CD1c-positive myeloid dendritic cell (primary cell): ENCODE data around the gene TRIM47.
"Not testable (repeated sequence)": the region's sequence is repeated elsewhere in the genome, so short reads cannot be mapped to it uniquely, and the experiment has no call there.

Experiments
- DNase-seq: peaks from one replicate; pipeline ENCODE4 v3.0.0-alpha.2; 2016; ENCODE audit errors: extremely low spot score

The TRIM47 gene

DNA sequence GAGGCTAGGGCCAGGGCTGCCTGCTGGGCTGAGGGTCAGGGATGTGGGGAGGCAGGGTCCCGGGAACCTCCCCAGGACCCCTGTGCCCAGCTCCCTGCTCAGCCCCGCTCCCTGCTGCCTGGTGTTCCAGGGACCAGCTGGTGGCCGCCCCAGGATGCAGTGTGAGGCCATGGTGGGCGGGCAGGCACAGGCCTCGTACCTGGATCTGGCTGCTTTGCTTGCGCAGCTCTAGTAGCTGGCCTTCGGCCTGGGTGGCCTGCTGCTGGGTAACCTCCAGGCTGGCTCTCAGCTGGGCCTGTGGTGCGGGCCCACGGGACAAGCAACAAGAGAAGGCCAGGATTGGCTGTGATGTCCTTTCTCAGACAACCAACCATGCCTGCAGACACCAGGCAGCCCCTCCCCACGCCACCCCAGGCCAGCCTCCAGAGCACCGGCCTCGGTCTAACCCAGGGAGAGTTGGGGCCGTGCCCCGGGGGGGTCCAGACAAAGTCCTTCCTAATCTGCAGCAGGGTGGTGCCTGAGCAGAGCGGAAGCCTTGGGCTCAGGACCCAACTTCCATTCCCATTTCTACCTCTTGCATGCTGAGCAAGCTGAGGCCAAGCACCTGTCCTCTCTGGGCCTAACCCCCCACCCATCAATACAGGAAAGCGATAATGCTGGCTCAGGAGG, 14.3 kb upstream of the TRIM47 start:
- DNase-seq, result no peak

DNA sequence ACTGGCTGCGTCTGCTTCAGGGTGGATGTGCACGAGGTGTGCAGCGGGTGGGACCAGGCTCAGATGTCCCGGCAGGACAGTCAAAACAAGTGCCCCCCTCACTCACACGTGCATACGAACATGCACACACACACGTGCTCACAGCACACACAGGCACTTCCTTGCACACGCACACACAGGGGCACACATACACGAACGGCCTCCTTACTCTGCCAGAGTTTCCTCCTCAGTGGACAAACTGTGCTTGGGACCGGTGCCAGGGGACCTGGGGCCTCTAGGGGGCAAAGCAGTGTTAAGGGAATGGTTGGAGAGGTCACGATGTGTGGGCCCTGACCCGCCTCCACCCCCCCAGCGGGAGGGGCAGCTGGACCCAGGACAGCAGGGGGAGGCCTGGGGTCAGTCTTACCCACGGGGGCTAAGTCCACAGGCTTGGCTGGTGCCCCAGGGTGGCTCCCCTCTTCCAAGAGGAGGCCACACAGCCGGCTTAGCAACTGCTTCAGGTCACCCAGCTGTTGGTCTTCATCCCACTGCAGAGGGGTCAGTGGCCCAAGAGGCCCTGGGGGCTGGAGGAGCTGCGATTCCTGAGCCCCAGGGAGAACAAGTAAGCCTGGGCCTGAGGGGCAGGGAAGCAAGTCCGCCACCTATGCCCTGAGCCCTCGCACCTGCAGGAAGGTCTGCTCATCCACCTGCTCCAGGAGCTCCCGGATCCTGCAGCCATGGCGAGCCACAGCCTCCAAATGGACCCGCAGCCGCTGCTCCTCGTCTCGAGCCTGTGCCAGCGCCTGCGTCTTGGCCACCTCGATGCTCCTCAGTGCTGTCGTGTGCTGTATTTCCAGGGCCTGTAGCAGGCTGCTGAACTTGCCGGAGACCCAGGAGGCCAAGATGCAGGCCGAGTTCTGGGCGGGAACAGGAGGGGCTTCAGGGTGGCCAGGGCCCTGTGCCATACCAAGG, 13.5 kb upstream of the TRIM47 start:
- DNase-seq, result no peak

DNA sequence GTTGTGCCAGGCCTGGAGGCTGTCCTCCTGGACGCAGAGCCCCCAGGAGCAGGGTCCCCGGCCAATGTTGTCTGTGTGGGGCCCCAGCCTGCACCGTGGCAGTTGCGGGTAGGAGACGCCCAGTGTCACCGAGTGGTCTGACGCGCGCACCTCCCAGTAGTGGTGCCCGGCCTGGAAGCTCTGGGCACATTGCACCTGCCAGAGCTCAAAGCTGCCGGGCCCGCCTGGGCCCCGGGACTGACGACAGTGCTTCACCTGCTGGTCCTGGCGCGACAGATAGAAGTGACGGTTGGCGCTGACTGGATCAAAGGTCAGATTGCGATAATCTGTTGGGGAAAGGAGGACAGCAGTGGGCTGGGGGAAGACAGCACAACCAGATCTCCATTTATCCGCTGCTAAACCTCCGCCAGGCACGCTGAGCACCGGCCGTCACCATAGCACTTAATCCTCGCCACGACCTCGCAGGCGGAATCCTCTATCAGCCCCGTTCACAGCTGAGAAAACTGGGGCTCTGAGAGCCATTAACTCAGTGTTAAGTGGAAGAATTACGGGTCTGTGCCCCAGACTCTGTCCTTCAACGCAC, 12.7 kb upstream of the TRIM47 start:
- no peak for DNase-seq

DNA sequence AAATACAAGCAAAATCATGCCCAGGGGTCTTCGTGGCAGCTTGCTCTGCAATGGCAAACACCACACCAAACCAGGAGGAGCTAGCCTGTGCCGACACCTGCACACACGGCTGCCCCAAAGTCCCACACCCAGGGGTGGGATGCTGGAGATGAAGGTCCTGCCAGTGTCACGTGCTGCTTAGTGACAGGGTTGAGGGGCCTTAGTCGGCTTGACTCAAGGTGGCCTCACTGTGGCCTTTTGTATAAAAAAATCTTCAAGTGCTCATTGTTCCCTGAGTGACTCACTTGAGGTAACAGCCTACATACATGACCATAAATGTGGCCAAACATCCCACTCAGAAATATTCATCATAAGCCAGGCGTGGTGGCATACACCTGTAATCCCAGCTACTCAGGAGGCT, 11.1 kb upstream of the TRIM47 start:
- DNase-seq, result no peak

DNA sequence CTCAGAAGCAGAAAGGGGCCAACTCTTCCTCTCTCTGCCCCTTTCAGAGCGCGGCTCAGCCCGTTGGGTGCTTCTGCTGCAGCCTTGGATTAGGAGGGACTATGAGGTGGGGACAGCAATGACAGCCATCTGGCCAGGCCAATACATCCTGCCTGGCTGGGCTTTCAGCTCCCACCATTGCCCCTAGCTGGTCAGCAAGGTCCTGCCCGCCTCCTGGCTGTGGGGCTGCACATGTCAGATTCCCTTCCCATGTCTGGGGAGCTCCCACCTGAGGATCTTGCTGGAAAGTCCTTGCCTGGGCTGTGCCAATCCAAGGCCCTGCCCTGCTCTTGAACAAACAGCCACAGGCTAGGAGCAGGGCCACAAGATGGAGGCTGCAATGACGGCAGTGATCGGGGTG, 10.1 kb upstream of the TRIM47 start:
- DNase-seq, result no peak

DNA sequence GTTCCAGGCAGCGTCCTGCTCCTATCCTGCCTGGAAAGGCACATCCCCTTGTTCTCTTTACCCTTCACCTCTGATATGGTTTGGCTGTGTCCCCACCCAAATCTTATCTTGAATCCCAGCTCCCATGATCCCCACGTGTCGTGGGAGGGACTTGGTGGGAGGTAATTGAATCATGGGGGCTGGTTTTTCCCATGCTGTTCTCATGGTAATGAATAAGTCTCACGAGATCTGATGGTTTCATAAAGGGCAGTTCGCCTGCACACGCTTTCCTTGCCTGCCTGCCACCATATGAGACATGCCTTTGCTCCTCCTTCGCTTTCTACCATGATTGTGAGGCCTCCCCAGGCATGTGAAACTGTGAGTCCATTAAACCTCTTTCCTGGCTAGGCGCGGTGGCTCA, 7.5 kb upstream of the TRIM47 start:
- not testable (repeated sequence) for DNase-seq

DNA sequence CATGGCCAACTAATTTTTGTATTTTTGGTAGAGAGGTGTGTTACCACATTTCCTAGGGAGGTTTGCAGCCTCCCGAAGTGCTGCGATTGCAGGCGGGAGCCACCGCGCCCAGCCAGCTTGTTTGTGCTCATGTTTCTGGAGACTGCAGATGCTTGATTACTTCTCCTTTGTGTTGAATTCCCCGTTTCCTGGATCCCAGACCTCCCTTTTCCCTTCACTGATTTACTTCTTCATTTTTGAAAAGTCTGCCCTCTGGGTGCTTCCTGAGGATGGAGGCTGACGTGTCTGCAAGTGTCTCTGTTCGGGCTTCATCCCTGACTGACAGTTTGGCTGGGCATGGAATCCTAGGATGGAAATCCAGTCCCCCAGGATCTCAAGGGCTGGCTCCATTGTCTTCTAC, 7.0 kb upstream of the TRIM47 start:
- peak; percentile 32 for DNase-seq

DNA sequence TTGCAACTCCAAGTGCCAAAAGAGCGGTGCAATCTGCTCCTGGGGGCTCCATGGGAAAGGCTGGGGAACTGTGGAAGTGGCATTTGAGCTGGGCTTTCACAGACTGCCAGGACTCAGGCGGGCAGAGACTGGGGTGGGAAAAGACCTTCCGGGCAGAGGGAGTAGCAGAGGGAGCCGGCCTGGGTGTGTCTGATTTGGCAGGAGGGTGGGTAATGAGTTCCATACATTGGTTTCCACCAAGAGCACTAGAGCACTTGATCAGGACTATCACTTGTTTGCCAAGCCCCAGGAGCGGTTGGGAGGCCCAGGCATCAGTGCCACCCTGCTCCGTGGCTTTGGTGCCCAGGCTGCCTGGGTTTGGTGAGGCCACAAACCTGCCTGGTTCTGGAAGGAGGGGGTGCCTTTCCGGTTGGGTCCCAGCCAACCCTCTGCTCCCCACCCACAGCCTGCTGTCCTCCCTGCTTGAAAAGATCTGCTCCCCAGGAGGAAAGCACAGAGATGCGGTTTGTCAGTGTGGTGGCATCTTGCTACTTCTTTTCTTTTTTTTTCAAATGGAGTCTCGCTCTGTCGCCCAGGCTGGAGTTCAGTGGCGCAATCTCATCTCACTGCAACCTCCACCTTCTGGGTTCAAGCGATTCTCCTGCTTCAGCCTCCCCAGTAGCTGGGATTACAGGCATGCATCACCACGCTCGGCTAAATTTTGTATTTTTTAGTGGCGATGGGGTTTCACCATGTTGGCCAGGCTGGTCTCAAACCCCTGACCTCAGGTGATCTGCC, 3.5 kb upstream of the TRIM47 start:
- DNase-seq, result no peak

DNA sequence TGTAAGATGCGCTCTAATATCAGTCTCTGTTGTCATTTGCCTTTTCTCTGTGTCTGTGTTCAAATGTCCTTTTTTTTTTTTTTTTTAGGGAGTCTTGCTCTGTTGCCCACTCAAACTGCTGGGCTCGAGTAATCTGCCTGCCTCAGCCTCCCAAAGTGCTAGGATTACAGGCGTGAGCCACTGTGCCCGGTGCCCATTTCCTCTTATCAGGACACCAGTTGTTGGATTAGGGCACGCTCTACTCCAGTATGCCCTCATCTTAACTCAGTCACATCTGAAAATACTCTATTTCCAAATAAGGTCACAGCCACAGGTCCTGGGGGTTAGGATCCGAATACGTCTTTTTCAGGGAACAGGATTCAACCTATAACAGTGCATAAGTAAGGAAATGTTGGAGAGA, 1.9 kb upstream of the TRIM47 start:
- no peak for DNase-seq

DNA sequence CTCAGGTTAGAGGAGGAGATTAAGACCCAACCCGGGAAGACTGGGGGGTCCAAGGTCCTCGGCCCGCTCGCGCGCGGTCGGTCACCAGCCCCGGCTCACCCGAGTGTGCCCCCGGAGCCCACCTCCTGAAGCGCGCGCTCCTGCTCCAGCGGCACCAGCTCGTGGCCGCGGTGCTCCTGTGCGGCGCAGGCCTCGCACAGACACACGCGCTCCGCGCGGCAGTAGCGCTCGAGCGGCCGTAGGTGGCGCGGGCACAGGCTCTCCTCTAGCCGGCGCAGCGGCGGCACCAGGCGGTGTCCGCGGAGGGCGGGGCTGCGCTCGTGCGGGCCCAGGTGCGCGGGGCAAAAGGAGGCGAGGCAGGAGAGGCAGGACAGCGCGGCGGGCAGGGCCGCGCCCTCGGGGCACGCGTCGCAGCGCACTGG, 618 bp downstream of the TRIM47 start:
- peak; percentile 65 for DNase-seq

DNA sequence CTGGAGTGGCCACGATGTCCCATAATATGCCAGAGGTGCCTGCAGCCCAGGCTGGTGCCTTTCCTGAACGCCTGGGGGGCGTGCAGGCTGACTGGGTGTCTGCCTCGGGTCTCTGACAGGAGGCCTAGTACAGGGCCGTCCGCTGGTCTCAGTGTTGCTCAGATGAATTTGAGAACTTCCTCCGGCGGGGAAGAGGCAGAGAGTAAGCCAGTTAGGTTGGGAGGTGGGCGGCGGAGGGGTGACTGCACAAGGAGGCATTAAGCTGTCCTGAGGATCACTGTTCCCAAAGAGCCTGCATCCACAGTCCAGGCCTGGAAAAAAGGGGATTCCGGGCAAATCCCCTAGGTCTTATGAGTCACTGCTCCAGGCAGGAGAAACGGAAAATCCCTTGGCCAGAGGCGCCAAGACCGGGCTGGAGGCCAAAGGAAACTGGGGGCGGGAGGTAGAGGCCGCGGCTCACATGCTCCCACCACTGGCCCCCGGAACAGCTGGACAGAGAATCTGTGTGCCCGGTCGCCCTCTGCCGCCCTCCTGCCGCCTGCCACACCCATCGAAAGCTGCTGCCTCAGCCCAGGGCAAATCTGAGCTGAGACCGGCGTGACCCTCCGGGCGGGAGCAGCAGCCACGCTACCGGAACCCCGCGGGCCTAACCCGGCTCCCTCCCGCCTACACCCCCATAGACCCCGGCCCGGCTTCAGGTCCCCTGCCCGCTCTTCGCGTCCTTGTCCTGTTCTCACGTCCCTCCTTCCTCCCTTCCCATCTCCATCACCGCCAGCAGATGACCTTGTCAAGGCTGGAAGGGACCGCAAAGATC, 1.2 kb downstream of the TRIM47 start:
- DNase-seq, result peak; percentile 66

DNA sequence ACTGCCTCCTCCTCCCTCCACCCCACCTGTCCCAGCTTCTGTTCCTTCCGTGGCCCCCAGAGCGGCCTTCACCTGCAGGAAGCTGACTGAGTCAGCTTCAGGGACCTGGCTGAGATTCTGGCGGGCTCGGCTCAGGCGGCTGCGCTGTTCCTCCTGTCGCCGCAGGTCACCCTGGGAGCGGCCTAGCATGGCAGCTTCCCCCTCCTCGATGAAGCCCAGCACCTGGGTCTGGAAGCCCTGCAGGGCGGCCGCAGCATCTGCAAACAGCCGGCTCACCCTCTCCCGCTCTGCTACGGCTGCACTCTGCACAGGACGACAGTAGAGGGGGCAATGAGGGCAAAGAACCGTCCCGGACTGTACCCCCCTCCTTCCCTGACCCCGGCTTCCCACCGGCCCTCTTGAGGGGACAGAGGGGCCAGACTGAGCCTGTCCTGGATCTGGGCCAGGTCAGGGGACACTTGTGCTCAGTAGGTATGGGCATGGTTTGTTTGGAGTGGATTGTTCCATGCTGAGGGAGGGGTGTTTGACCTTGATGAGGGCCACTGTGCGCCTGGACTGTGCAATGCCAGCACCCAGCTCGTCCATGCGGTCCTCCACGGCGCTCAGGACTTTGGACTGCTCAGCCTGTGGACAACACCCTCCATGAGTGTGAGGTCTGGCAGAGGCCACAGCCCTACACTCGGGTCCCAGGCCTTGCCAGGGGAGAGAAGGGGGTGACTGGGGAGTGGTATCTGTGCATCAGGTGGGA, 2.0 kb downstream of the TRIM47 start:
- no peak for DNase-seq

DNA sequence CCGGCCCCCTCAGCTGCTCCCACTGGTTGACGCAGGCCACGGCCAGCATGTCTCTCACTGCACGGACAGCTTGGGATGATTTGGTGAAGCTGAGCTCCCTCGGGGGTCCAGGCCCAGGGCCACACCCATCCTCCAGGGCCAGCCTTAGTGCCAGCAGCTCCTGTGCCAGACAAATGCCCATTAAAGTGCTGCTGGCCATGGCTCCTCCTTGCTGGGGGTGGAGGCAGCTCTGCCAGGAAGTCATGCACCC, 2.5 kb downstream of the TRIM47 start:
- no peak for DNase-seq

DNA sequence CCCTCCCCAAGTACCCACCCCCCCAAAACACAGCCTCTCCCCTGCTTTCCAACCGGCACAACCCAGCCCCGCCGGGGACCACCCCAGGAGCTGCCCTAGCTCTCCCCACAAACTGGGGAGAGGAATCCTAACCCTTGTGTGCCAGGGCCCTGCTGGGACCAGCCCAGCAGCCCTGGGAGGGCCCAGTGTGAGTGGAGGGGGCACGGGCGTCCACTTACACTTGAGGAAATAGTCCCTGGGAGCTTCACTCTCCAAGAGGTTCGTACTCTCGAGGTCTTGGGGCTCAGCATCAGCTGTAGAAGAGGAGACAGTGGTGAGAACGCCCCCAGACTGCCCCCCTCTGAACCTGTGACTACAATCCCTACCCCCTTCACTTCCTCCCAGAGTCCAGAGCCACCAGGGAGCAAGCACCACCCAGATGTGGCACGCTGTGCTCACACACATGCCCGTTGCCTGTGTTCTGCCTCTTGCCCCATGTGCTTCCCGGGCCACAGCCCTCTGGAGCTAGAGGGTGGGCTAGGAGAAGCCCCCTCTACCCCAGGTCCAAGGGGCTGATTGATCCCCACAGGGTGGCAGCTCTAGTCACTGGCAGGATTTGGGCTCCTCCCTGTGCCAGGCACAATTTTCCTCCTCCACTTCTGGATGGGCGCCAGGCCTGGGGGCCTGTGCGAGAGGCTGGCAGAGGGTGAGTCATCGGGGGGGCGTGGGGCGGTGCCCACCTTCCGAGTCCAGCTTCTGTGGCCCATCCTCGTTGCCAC, 3.0 kb downstream of the TRIM47 start:
- DNase-seq, result no peak

DNA sequence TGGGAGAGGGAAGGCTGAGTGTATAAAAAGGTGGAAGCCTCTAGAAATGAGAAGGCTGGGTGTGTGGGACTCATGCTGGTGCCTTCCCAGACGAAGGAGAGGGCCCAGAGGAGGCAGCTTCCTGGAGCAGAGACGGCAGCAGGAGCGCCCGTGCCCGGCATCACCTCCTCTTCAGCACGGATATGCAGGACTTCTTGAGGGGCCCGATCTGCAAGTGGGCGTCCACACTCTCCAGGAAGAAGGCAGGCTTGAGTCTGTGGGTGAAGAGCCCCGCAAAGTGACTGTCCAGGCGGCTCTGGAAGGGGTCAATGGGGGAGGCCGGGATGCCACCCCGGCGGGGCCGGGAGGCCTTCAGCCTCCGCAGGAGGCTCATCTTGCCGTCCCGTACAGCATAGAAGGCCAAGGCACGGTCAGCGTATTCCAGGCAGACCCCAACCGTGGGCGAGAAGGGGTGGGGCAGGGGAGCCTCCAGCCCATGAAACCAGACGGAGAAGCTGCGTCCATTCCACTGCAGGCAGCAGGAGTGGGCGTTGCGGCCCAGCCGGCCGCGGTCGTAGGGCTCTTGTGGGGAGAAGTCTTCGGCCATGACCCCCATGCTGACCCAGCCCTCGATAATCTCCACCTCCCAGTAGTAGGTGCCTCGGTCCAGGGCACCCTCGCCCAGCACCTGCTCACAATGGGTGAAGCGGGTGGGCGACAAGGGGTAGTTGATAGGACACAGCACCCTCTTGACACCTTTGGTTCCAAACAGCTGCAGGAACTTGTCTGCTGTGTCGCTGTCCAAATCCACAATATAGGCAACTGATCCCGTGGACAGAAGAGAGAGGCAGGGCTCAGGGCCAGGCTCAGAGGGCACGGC, 3.8 kb downstream of the TRIM47 start:
- no peak for DNase-seq

DNA sequence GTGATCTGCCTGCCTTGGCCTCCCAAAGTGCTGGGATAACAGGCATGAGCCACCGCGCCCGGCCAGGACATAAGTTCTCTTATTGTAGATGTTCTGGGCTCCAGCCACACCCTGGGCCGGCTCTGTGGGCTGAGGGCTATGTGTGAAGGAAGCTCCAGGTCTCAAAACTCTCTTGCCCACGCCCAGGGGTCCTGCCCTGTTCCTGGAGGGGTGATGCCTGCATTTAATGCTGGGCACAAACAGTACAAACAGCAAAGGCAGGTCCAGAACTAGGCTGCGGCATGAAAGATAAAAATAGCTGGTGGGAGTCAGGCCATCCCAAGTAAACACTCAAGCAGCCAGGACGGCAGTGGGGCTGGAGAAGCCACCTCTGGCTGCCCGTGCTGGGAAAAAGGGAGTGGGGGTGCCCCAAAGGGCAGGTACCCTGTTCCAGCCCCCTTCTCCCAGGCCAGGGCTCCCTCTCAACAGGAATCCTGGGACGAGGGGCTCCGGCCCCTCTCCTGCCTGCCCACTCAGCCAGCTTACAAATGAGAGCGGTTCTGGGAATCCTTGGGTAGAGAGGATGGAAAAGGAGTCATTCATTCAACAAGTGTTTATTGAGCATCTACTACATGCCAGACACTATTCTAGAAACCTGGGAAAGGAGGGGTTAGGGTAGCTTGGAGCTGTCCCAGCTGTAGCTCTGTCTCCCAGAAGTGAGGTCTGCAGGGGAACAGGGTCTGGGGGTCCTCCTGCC, 4.6 kb downstream of the TRIM47 start:
- no peak for DNase-seq

DNA sequence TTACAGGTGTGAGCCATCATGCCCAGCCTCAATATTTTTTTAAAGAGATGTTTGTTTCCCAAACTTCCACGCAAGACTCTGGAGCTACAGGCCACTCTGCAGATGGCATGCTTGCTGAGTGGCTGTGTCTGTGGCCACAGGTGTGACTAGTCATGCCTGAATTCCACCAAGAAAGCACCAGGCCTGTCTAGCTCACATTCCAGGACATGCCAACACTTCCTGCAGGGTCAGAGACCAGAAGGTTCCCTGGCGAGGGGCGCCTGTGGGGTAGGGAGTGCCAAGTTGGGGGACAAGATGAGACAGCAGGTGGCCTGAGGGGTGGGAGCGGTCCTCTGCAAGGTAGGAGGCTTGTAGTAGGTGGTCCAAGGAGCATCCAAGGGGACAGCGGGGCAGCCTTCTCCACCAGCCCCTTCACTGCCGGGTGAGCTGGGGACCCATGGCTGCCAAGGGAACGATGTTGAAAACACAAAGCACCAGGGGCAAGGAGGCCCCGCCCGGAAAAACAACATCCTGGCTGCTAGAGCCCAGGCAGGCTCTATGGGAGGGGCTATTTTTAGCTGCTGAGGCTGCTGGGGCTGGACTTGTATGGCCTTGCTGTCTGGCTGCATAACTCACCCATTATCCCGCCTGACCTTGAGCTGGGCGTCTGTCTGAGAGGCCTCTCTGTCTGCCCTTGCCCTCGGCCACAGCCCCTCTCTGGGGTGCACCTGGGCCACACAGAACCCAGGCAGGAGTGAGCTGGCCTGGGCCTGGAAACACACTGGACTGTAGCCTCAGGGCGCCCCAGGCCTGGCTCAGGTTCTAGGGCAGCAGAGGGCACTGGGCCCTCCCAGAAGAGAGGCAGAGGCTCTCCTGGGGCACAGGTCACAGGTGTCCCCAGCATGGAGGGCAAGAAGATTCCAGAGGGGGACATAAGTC, 5.7 kb downstream of the TRIM47 start:
- no peak for DNase-seq
